AG04449 (cell line): ENCODE results near the gene SPTBN1.
A peak's percentile ranks its signal among the peaks of the same experiment; 100 is the strongest.

Experiments used
- CTCF ChIA-PET: fragments of 350-600 bp; formaldehyde crosslinking; extraction: SDS; loops from one replicate; lab custom pipeline; 2021; ENCODE audit warnings: antibody characterized with exemption; lab: Yijun Ruan, JAX
- POLR2A ChIA-PET: fragments of 400-600, 350-600 bp; formaldehyde crosslinking; extraction: SDS; loops from one replicate; lab custom pipeline; 2020; ENCODE audit warnings: antibody characterized with exemption, inconsistent platforms; lab: Yijun Ruan, JAX
- DNase-seq: peaks from one replicate; pipeline ENCODE4 v3.0.0-alpha.2; 2010; ENCODE audit warnings: low read depth, low spot score
- H3K4me3 ChIP-seq: 2 replicates; pipeline ENCODE4 v1.5.1; 2011; ENCODE audit warnings: low read depth, mild to moderate bottlenecking, control low read depth, low read length
- TF ChIP-seq, protein P1 (sequence below): IDR thresholded peaks from one replicate; pipeline ENCODE4 v1.5.1; 2011; ENCODE audit warnings: mild to moderate bottlenecking, moderate library complexity, low read length, control low read depth, inconsistent platforms; ENCODE audit not compliant: insufficient read depth; ENCODE audit errors: missing control alignments

SPTBN1 gene

GRCh38 chr2:54518430-54518829 lies 62.3 kb downstream of the SPTBN1 start:
- no peak overlapping the region for H3K4me3 ChIP-seq
- ChIA-PET CTCF (interaction anchor here (0.7 kb wide), 1 partner anchor 15 kb away, joined by 3 read pairs; no protein-coding TSS in a partner anchor), POLR2A (no interaction called here)
- DNase-seq, result no peak
- TF ChIP-seq, protein P1, sequence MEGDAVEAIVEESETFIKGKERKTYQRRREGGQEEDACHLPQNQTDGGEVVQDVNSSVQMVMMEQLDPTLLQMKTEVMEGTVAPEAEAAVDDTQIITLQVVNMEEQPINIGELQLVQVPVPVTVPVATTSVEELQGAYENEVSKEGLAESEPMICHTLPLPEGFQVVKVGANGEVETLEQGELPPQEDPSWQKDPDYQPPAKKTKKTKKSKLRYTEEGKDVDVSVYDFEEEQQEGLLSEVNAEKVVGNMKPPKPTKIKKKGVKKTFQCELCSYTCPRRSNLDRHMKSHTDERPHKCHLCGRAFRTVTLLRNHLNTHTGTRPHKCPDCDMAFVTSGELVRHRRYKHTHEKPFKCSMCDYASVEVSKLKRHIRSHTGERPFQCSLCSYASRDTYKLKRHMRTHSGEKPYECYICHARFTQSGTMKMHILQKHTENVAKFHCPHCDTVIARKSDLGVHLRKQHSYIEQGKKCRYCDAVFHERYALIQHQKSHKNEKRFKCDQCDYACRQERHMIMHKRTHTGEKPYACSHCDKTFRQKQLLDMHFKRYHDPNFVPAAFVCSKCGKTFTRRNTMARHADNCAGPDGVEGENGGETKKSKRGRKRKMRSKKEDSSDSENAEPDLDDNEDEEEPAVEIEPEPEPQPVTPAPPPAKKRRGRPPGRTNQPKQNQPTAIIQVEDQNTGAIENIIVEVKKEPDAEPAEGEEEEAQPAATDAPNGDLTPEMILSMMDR, result no peak

- DNase-seq, result no peak
- CTCF ChIA-PET, result interaction anchor here (1.2 to 5.7 kb wide), 2 partner anchors 13 to 186 kb away, joined by 3 to 83 read pairs; no protein-coding TSS in a partner anchor
- no peak overlapping the region for H3K4me3 ChIP-seq
- POLR2A ChIA-PET, result interaction anchor here (0.7 kb wide), 2 partner anchors 12 to 184 kb away, joined by 3 read pairs; no protein-coding TSS in a partner anchor
- TF ChIP-seq, protein P1, result no peak
These were observed 63.8 kb downstream of the SPTBN1 start for GRCh38 chr2:54519841-54520459.

- CTCF ChIA-PET, result interaction anchor here (0.8 to 5.7 kb wide), 5 partner anchors 12 to 344 kb away, joined by 3 to 83 read pairs (median 3); no protein-coding TSS in a partner anchor
- DNase-seq, result peak; percentile 96
- POLR2A ChIA-PET, result interaction anchor here (0.7 kb wide), 2 partner anchors 11 to 185 kb away, joined by 3 read pairs; no protein-coding TSS in a partner anchor
- no peak overlapping the region for H3K4me3 ChIP-seq
- TF ChIP-seq, protein P1, result no peak
These were observed 64.6 kb downstream of the SPTBN1 start for GRCh38 chr2:54520687-54521086.

GRCh38 chr2:54522624-54523281 lies 66.6 kb downstream of the SPTBN1 start:
- no peak for DNase-seq
- no peak overlapping the region for H3K4me3 ChIP-seq
- TF ChIP-seq, protein P1, result peak; percentile 50
- POLR2A ChIA-PET, result no interaction called here
- CTCF ChIA-PET, result interaction anchor here (0.8 to 5.7 kb wide), 22 partner anchors 10 to 416 kb away, joined by 3 to 83 read pairs (median 4); no protein-coding TSS in a partner anchor

DNA sequence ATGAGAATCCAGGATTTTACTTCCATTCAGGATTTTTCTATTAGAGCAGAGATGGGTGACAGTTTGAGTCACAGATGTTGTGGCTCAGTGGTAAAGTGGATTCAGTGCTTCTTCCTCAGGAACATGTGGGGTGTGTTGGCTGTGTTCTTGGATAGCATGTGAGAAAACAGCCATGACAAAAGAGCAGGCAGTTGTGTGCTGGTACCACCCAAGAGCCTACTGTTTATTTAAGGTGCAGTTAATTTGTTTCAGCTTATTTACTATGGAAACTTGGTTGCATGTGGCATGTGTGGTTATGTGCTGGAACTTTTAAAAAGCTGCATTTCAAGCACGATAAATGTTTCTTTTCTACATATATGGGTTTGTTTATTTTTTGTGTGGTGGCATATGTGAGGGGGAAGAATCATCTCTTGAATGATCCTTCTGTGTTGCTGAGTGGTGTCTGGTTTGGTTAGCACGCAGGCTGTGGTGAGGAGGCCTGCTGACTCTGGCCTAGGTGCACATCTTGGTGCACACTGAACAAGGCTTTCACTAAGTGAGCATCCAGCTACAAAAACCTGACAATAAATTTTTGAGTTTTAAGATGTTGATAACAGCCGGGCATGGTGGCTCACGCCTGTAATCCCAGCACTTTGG lies 67.3 kb downstream of the SPTBN1 start:
- TF ChIP-seq, protein P1, result no peak
- ChIA-PET CTCF (interaction anchor here (0.6 to 5.7 kb wide), 27 partner anchors 11 to 416 kb away, joined by 3 to 83 read pairs (median 4); no protein-coding TSS in a partner anchor), POLR2A (interaction anchor here (1.9 kb wide), 1 partner anchor 36 kb away, joined by 10 read pairs; no protein-coding TSS in a partner anchor)
- no peak overlapping the region for H3K4me3 ChIP-seq
- no peak for DNase-seq
